ENCODE measurements around the gene PAPLN.
A peak's percentile ranks its signal among the peaks of the same experiment; 100 is the strongest.
"Not testable (repeated sequence)": the region's sequence is repeated elsewhere in the genome, so short reads cannot be mapped to it uniquely, and the experiment has no call there.

PAPLN gene

GRCh38 chr14:73293782-73294781, 56.8 kb downstream of the PAPLN start:
- no peak for DNase-seq (ENCODE audit: low spot score)
- in situ Hi-C loops (cut with MboI; ENCODE audit: low pct_unique_long_range_greater_than_20kb, low sequenced_read_pairs, unreplicated experiment): loop anchor here (10.0 kb wide), 1 partner anchor 171 kb away; no protein-coding TSS in a partner anchor
- TF ChIP-seq, protein P1, sequence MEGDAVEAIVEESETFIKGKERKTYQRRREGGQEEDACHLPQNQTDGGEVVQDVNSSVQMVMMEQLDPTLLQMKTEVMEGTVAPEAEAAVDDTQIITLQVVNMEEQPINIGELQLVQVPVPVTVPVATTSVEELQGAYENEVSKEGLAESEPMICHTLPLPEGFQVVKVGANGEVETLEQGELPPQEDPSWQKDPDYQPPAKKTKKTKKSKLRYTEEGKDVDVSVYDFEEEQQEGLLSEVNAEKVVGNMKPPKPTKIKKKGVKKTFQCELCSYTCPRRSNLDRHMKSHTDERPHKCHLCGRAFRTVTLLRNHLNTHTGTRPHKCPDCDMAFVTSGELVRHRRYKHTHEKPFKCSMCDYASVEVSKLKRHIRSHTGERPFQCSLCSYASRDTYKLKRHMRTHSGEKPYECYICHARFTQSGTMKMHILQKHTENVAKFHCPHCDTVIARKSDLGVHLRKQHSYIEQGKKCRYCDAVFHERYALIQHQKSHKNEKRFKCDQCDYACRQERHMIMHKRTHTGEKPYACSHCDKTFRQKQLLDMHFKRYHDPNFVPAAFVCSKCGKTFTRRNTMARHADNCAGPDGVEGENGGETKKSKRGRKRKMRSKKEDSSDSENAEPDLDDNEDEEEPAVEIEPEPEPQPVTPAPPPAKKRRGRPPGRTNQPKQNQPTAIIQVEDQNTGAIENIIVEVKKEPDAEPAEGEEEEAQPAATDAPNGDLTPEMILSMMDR (IDR thresholded peaks at IDR 0.05; ENCODE audit: extremely low read depth, insufficient read depth, missing control alignments): no peak

DNA sequence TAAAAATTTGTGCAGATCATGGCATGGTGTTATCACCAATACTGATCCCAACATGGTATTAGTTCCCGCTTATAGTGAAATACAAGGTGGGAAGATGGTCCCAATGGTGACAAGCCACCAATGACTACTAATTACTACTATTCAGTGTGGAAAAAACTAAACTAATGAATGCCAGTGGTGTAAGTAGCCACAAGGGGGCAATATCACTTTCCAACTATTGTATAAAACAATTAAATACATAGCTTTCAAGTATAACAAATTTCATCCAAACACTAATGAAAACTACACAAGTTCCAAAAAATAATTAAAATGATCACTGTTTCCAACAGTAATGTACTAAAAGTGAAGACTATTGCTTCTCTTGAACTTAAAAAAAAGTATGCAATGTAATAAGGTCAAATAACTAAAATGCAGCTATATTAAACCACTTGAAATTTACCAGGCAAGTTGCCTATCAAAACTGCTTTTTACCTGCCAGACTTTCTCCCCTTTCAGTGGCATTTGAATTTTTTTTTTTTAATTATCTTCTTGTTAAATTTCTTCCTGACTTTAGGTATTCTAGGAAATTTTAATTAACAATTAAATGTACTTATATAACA, 58.0 kb downstream of the PAPLN start:
- in situ Hi-C loops (cut with MboI; ENCODE audit: low pct_unique_long_range_greater_than_20kb, low sequenced_read_pairs, unreplicated experiment): loop anchor here (10.0 kb wide), 1 partner anchor 170 kb away; no protein-coding TSS in a partner anchor
- no peak for DNase-seq (ENCODE audit: low spot score)
- TF ChIP-seq, protein P1 (IDR thresholded peaks at IDR 0.05; ENCODE audit: extremely low read depth, insufficient read depth, missing control alignments): peak; percentile 62

DNA sequence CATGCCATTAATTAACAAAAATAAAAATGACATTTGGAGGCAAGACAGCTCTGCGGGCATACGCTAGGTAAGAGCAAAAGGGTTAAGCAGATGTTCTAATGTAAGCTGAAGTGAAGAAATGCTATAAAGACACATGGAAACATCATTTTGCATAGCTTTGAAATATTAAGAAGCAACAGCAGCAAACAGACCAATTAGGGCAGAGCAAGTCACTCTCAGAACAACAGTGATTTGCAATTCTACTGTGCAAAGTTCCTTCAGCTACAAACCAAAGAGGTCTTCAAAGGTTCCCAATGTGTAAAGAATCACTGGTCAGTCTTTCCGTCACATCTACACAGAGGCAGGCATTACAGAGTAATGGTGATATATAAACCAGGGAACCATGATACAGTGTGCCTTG, 68.2 kb downstream of the PAPLN start:
- in situ Hi-C loops (cut with MboI; ENCODE audit: low pct_unique_long_range_greater_than_20kb, low sequenced_read_pairs, unreplicated experiment): no loop called here
- TF ChIP-seq, protein P1 (IDR thresholded peaks at IDR 0.05; ENCODE audit: extremely low read depth, insufficient read depth, missing control alignments): no peak
- no peak for DNase-seq (ENCODE audit: low spot score)

DNA sequence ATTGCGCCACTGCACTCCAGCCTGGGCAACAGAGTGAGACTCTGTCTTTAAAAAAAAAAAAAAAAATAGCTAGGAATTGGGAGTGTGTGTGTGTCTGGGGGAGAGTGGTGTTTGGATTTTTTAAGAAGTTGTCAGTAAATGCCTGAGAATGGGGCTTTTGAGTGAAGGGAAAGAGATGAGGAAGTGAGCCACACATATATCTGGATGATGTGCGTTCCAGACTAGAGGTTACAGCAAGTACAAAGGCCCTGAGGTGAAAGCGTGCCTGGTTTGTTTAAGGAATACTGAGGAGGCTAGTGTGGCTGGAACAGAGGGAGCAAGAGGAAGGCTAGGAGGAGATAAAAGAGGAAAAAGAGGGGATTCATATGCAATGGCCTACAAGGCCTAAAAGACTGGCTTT, 70.0 kb downstream of the PAPLN start:
- TF ChIP-seq, protein P1 (IDR thresholded peaks at IDR 0.05; ENCODE audit: extremely low read depth, insufficient read depth, missing control alignments): no peak
- DNase-seq (ENCODE audit: low spot score): no peak
- in situ Hi-C loops (cut with MboI; ENCODE audit: low pct_unique_long_range_greater_than_20kb, low sequenced_read_pairs, unreplicated experiment): no loop called here

DNA sequence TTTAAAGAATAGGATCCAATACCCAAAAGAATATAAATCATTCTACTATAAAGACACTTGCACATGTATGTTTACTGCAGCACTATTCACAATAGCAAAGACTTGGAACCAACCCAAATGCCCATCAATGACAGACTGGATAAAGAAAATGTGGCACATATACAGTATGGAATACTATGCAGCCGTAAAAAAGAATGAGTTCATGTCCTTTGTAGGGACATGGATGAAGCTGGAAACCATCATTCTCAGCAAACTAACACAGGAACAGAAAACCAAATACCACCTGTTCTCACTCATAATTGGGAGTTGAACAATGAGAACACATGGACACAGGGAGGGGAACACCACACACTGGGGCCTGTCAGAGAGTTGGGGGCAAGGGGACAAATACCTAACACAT, 71.9 kb downstream of the PAPLN start:
- in situ Hi-C loops (cut with MboI; ENCODE audit: low pct_unique_long_range_greater_than_20kb, low sequenced_read_pairs, unreplicated experiment); DNase-seq (ENCODE audit: low spot score): not testable (repeated sequence)

GRCh38 chr14:73311708-73312030, 74.4 kb downstream of the PAPLN start:
- DNase-seq (ENCODE audit: low spot score): no peak
- in situ Hi-C loops (cut with MboI; ENCODE audit: low pct_unique_long_range_greater_than_20kb, low sequenced_read_pairs, unreplicated experiment): no loop called here

More at GRCh38 chr14:73311708-73312030, 74.4 kb downstream of the PAPLN start:
- TF ChIP-seq, protein P1 (IDR thresholded peaks at IDR 0.05; ENCODE audit: extremely low read depth, insufficient read depth, missing control alignments): no peak
